Liver (tissue), 3 donors: ENCODE results near the gene BAHCC1.

Source experiments
- TF ChIP-seq, protein P1 (sequence below): fragments of 150-350 bp; IDR thresholded peaks from 2 replicates; pipeline ENCODE4 v1.5.1; 2017; ENCODE audit warnings: improper control_type of control experiment, low read depth, low read length; ENCODE audit not compliant: missing input control
- TF ChIP-seq, protein P2 (sequence below): IDR thresholded peaks from 2 replicates; pipeline ENCODE4 v1.6.1; 2016; ENCODE audit warnings: antibody characterized with exemption
- donor health status: healthy.
- donor health status: healthy.

DNA sequence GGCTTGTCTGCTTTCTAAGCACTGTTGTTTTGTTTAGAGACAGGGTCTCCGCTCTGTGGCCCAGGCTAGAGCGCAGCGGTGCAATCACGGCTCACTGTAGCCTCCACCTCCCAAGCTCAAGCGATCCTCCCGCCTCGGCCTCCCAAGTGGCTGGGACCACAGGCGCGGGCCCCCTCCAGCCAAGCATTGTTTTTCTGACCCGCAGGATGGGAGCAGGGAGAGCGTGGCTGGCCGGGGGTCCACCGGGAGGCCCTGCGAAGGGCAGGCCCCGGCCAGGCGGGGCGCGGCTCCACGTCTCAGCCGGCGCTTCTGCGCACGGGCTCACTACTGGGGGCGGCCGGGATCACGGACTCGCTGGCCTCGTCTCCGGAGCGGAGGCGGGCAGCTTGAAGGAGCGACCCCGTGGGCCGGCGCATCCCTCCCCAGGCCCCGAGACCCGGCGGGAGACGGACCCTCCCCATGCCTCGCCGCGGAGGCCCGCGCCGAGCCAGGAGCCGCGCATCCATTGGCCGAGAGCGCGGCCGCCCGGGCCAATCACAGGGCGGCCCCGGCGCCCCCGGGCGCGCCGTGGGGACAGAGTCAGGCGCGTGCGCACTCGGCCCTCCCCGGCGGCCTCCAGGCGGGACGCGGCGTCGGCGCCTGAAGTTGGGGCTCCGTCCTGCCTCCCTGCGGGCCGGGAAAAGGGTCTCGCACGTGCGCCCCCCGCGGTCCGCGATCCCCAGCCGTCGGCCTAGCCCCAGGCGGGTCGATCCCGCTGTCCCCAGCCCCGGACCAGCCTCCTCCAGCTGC, 92.4 kb downstream of the BAHCC1 start:
- TF ChIP-seq, protein P1, sequence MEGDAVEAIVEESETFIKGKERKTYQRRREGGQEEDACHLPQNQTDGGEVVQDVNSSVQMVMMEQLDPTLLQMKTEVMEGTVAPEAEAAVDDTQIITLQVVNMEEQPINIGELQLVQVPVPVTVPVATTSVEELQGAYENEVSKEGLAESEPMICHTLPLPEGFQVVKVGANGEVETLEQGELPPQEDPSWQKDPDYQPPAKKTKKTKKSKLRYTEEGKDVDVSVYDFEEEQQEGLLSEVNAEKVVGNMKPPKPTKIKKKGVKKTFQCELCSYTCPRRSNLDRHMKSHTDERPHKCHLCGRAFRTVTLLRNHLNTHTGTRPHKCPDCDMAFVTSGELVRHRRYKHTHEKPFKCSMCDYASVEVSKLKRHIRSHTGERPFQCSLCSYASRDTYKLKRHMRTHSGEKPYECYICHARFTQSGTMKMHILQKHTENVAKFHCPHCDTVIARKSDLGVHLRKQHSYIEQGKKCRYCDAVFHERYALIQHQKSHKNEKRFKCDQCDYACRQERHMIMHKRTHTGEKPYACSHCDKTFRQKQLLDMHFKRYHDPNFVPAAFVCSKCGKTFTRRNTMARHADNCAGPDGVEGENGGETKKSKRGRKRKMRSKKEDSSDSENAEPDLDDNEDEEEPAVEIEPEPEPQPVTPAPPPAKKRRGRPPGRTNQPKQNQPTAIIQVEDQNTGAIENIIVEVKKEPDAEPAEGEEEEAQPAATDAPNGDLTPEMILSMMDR = no peak
- TF ChIP-seq, protein P2, sequence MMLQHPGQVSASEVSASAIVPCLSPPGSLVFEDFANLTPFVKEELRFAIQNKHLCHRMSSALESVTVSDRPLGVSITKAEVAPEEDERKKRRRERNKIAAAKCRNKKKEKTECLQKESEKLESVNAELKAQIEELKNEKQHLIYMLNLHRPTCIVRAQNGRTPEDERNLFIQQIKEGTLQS = no peak
